Ishikawa (cell line): ENCODE data around the gene IBA57.

Experiments
- CEBPB ChIP-seq: IDR thresholded peaks from 2 replicates; pipeline ENCODE4 v1.6.1; 2012
- CREB1 ChIP-seq: IDR thresholded peaks from 2 replicates; pipeline ENCODE4 v1.6.1; 2012; ENCODE audit warnings: low read depth
- EGR1 ChIP-seq: IDR thresholded peaks from 2 replicates; pipeline ENCODE4 v1.6.1; 2012
- EP300 ChIP-seq: IDR thresholded peaks from 2 replicates; pipeline ENCODE4 v1.6.1; 2012; ENCODE audit warnings: borderline replicate concordance
- FOXM1 ChIP-seq: IDR thresholded peaks from 2 replicates; pipeline ENCODE4 v1.6.1; 2012; ENCODE audit warnings: low read depth, borderline replicate concordance
- RAD21 ChIP-seq: IDR thresholded peaks from 2 replicates; pipeline ENCODE4 v1.6.1; 2012; ENCODE audit warnings: low read depth
- REST ChIP-seq: IDR thresholded peaks from 2 replicates; pipeline ENCODE4 v1.6.1; 2012; ENCODE audit warnings: low read depth, mild to moderate bottlenecking
- TAF1 ChIP-seq: IDR thresholded peaks from 2 replicates; pipeline ENCODE4 v1.6.1; 2012; ENCODE audit warnings: low read depth, mild to moderate bottlenecking
- TCF12 ChIP-seq: IDR thresholded peaks from 2 replicates; pipeline ENCODE4 v1.6.1; 2012; ENCODE audit warnings: low read depth
- TEAD4 ChIP-seq: IDR thresholded peaks from 2 replicates; pipeline ENCODE4 v1.6.1; 2012
- YY1 ChIP-seq: IDR thresholded peaks from 2 replicates; pipeline ENCODE4 v1.6.1; 2012; ENCODE audit warnings: low read depth

Gene IBA57

GRCh38 chr1:228231189-228231588 lies 65.6 kb downstream of the IBA57 start:
- TF ChIP-seq EP300 (no peak), REST (no peak), YY1 (no peak), TCF12 (no peak), TEAD4 (no peak), CEBPB (no peak), FOXM1 (no peak), RAD21 (no peak), EGR1 (no peak), CREB1 (no peak), TAF1 (no peak)
